DMS153 (cell line): ENCODE measurements around the gene LINC00632.
"Not testable (repeated sequence)": the region's sequence is repeated elsewhere in the genome, so short reads cannot be mapped to it uniquely, and the experiment has no call there.

Source experiments
- DNase-seq: peaks from one replicate; lab custom pipeline; 2025; lab: John Stamatoyannopoulos, UW

Gene LINC00632

GRCh38 chrX:140709421-140709846 is at the start of gene LINC00632:
Gene LINC00632, plus strand, starts transcription at chrX:140709759.
- no peak for DNase-seq

- no peak for DNase-seq
Observed at GRCh38 chrX:140661643-140662042, 47.9 kb upstream of the LINC00632 start.

- DNase-seq: no peak
Observed at GRCh38 chrX:140664939-140665338, 44.6 kb upstream of the LINC00632 start.

GRCh38 chrX:140672840-140673731 is 36.5 kb upstream of the LINC00632 start:
- peak; percentile 39 for DNase-seq

- no peak for DNase-seq
Observed at GRCh38 chrX:140687706-140688105, 21.9 kb upstream of the LINC00632 start.

GRCh38 chrX:140691596-140691995 is 18.0 kb upstream of the LINC00632 start:
- DNase-seq: not testable (repeated sequence)

- DNase-seq: no peak
Observed at GRCh38 chrX:140697618-140698017, 11.9 kb upstream of the LINC00632 start.

- peak; percentile 11 for DNase-seq
Observed at GRCh38 chrX:140701480-140701879, 8.1 kb upstream of the LINC00632 start.

- DNase-seq: no peak
Observed at GRCh38 chrX:140710710-140711109, 1.2 kb downstream of the LINC00632 start.

GRCh38 chrX:140711894-140712293 is 2.3 kb downstream of the LINC00632 start:
- DNase-seq: no peak

- no peak for DNase-seq
Observed at GRCh38 chrX:140712413-140713173, 3.0 kb downstream of the LINC00632 start.

- no peak for DNase-seq
Observed at GRCh38 chrX:140713174-140713539, 3.6 kb downstream of the LINC00632 start.

GRCh38 chrX:140715787-140716186 is 6.2 kb downstream of the LINC00632 start:
- DNase-seq: no peak

GRCh38 chrX:140723121-140723715 is 13.7 kb downstream of the LINC00632 start:
- DNase-seq: no peak

GRCh38 chrX:140724309-140724708 is 14.8 kb downstream of the LINC00632 start:
- DNase-seq: no peak

GRCh38 chrX:140724736-140725135 is 15.2 kb downstream of the LINC00632 start:
- DNase-seq: no peak

GRCh38 chrX:140725500-140725899 is 15.9 kb downstream of the LINC00632 start:
- no peak for DNase-seq

GRCh38 chrX:140733766-140734342 is 24.3 kb downstream of the LINC00632 start:
- DNase-seq: peak; percentile 23

- DNase-seq: no peak
Observed at GRCh38 chrX:140744085-140744484, 34.5 kb downstream of the LINC00632 start.

GRCh38 chrX:140756941-140757340 is 47.4 kb downstream of the LINC00632 start:
- no peak for DNase-seq

GRCh38 chrX:140762061-140762460 is 52.5 kb downstream of the LINC00632 start:
- no peak for DNase-seq

- DNase-seq: no peak
Observed at GRCh38 chrX:140764401-140764919, 54.9 kb downstream of the LINC00632 start.
